Endothelial cell of umbilical vein (primary cell): ENCODE data around the gene FAM193A. TPM values are rescaled to one million over a fixed set of nuclear protein-coding genes. Genes with fewer than 3 reads are reported as not detected.

Source experiments
- BruUV-seq: library from RNA; stranded (reverse); fragments of 400-500 nt; replicated peaks from 2 replicates; lab custom pipeline; 2021; lab: Mats Ljungman, UMichigan
- CTCF ChIA-PET: fragments of 300-600, 350-600 bp; sonication (Branson Sonifier 250); formaldehyde crosslinking; loops from one replicate; lab custom pipeline; 2021; ENCODE audit warnings: antibody characterized with exemption, inconsistent platforms; lab: Charles Lee
- POLR2A ChIA-PET: fragments of 300-600, 350-600 bp; sonication (Branson Sonifier 250); formaldehyde crosslinking; loops from one replicate; lab custom pipeline; 2021; ENCODE audit warnings: antibody characterized with exemption, inconsistent platforms; lab: Charles Lee
- DNase-seq: peaks from one replicate; pipeline ENCODE4 v3.0.0-alpha.2; 2011; ENCODE audit warnings: low read depth, low spot score
- FAIRE-seq: peaks from 2 replicates; lab custom pipeline; 2011; peaks lifted over from hg19 to GRCh38; lab: Jason Lieb, UNC
- H2AFZ ChIP-seq: 2 replicates; pipeline ENCODE4 v1.6.0; 2012; ENCODE audit warnings: low read depth, low read length, control low read depth, inconsistent platforms
- H3K27ac ChIP-seq: 2 replicates; pipeline ENCODE4 v1.5.1; 2011; ENCODE audit warnings: low read depth, mild to moderate bottlenecking, control low read depth, low read length, moderate library complexity; ENCODE audit not compliant: insufficient read depth
- H3K27me3 ChIP-seq, 2 experiments: 2 replicates each; pipeline versions ENCODE4 v1.6.0 to v1.6.1; 2011; ENCODE audit warnings: low read length in 2 of 2, mixed read lengths in 1 of 2; ENCODE audit not compliant: control insufficient read depth in 2 of 2, insufficient read depth in 2 of 2
- H3K36me3 ChIP-seq, 2 experiments: 2 replicates in 1 of 2; 3 replicates in 1 of 2; pipeline ENCODE4 v1.5.1; 2011; ENCODE audit warnings: low read length in 2 of 2, mild to moderate bottlenecking in 1 of 2, moderate library complexity in 1 of 2; ENCODE audit not compliant: control insufficient read depth in 2 of 2, insufficient read depth in 2 of 2; ENCODE audit errors: extremely low read depth in 1 of 2
- H3K4me1 ChIP-seq: 3 replicates; pipeline ENCODE4 v1.5.1; 2011; ENCODE audit warnings: mild to moderate bottlenecking, low read length; ENCODE audit not compliant: control insufficient read depth, insufficient read depth; ENCODE audit errors: extremely low read depth
- H3K4me2 ChIP-seq: 2 replicates; pipeline ENCODE4 v1.6.1; 2011; ENCODE audit warnings: low read length, control low read depth, mixed read lengths; ENCODE audit not compliant: insufficient read depth
- H3K4me3 ChIP-seq, 3 experiments: fragments of 200-600 bp in 1 of 3; sonication (generic), shearing (Covaris generic) in 1 of 3; replicated peaks in 1 of 3; 2 replicates each; pipeline ENCODE4 v1.5.1; 2011 to 2016; ENCODE audit warnings: control low read depth in 3 of 3, low read length in 3 of 3, mild to moderate bottlenecking in 2 of 3, inconsistent platforms in 1 of 3, low read depth in 1 of 3, moderate library complexity in 1 of 3; ENCODE audit not compliant: insufficient read depth in 1 of 3
- H3K79me2 ChIP-seq: 2 replicates; pipeline ENCODE4 v1.6.0; 2012; ENCODE audit warnings: low read length, inconsistent platforms; ENCODE audit not compliant: control insufficient read depth, insufficient read depth
- H3K9ac ChIP-seq: replicated peaks from 2 replicates; pipeline ENCODE3; 2011; ENCODE audit warnings: low read length, control low read depth; ENCODE audit not compliant: insufficient read depth; ENCODE audit errors: extremely low read depth
- H3K9me1 ChIP-seq: replicated peaks from 3 replicates; pipeline ENCODE4 v1.6.0; 2011; ENCODE audit warnings: mild to moderate bottlenecking, low read length; ENCODE audit not compliant: control insufficient read depth, insufficient read depth; ENCODE audit errors: extremely low read depth
- H3K9me3 ChIP-seq: replicated peaks from 2 replicates; pipeline ENCODE4 v1.5.1; 2012; ENCODE audit warnings: low read length, inconsistent platforms; ENCODE audit not compliant: control insufficient read depth, insufficient read depth
- H4K20me1 ChIP-seq: replicated peaks from 2 replicates; pipeline ENCODE3; 2011; ENCODE audit warnings: mild to moderate bottlenecking, low read length; ENCODE audit not compliant: control insufficient read depth, insufficient read depth; ENCODE audit errors: extremely low read depth
- EZH2 ChIP-seq: IDR thresholded peaks from 2 replicates; pipeline ENCODE4 v1.6.1; 2012; ENCODE audit warnings: borderline replicate concordance, low read depth, mild to moderate bottlenecking, moderate library complexity, low read length, inconsistent platforms; ENCODE audit not compliant: severe bottlenecking
- FOS ChIP-seq: IDR thresholded peaks from 2 replicates; pipeline ENCODE4 v1.6.1; 2011; ENCODE audit warnings: mild to moderate bottlenecking, low read length, moderate library complexity, borderline replicate concordance; ENCODE audit not compliant: insufficient read depth
- GATA2 ChIP-seq: IDR thresholded peaks from 2 replicates; pipeline ENCODE4 v1.7.0; 2011; ENCODE audit warnings: low read depth, mild to moderate bottlenecking, moderate library complexity, mixed read lengths, low read length; ENCODE audit not compliant: insufficient read length, insufficient read depth
- JUN ChIP-seq: IDR thresholded peaks from 2 replicates; pipeline ENCODE4 v1.6.1; 2011; ENCODE audit warnings: borderline replicate concordance, low read depth; ENCODE audit not compliant: insufficient read length, insufficient read depth
- MYC ChIP-seq: IDR thresholded peaks from one replicate; pipeline ENCODE4 v1.6.1; 2011; ENCODE audit warnings: mild to moderate bottlenecking, low read depth, low read length
- POLR2A ChIP-seq: IDR thresholded peaks from 2 replicates; pipeline ENCODE4 v1.6.1; 2012; ENCODE audit warnings: low read depth, mild to moderate bottlenecking, control low read depth, low read length
- POLR2AphosphoS5 ChIP-seq: IDR thresholded peaks from 2 replicates; pipeline ENCODE4 v1.6.1; 2012; ENCODE audit warnings: low read depth, mild to moderate bottlenecking, control low read depth, low read length, moderate library complexity; ENCODE audit not compliant: insufficient read depth
- dilution Hi-C: fragments of 300-500 bp; cut with MboI; formaldehyde crosslinking; loops from one replicate; pipeline ENCODE4 v1.15.0; 2019; ENCODE audit warnings: low sequenced_read_pairs; ENCODE audit not compliant: extremely low pct_ligation_motif_present
- intact Hi-C: fragments of 100-400 bp; cut with micrococcal nuclease; formaldehyde crosslinking; loops from one replicate; pipeline ENCODE4 v1.10.0; 2022
- polyA plus RNA-seq, 4 experiments: library from polyadenylated mRNA; depleted of rRNA in 3 of 4; stranded (reverse) in 3 of 4; unstranded in 1 of 4; fragments of >200 nt; gene quantifications; 2 replicates each; pipeline versions ENCODE4 v1.2.1 to v1.2.3, GENCODE V29; 2011 to 2012; ENCODE audit warnings: missing spikeins in 1 of 4
- total RNA-seq: library from RNA; stranded (reverse); gene quantifications from 2 replicates; pipeline ENCODE4 v1.2.3, GENCODE V29; 2021
- TF ChIP-seq, protein P1 (sequence below), 2 donors: IDR thresholded peaks; 1 replicate in 1 of 2; 2 replicates in 1 of 2; pipeline ENCODE4 v1.5.1; 2011; ENCODE audit warnings: low read length in 2 of 2, mild to moderate bottlenecking in 2 of 2, moderate library complexity in 2 of 2, control low read depth in 1 of 2, inconsistent platforms in 1 of 2, low read depth in 1 of 2; ENCODE audit not compliant: insufficient read depth in 1 of 2; ENCODE audit errors: extremely low read depth in 1 of 2
- TF ChIP-seq, protein P2 (sequence below): IDR thresholded peaks from 2 replicates; pipeline ENCODE4 v1.6.1; 2011; ENCODE audit not compliant: insufficient read depth, insufficient read length

The FAM193A gene
- total and polyA plus RNA-seq, 2 donors (not counting 3 experiments of a cell fraction or from before 2014, with no cell fraction given), result 12.3 to 32.1 TPM

DNA sequence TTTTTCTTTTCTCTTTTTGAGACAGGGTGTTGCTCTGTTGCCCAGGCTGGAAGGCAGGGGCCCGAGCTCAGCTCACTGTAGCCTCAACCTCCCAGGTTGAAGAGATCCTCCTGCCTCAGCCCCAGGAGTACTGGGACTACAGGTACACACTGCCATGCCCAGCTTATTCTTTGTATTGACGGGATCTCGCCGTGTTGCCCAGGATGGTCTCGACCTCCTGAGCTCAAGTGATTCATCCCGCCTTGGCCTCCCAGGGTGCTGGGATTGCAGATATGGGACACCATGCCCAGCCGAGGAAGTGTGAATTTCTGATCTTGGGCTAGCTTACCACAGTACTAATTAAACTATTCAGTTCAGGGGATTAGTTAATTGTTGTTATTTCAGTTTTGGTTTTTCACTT is 28.6 kb upstream of the FAM193A start:
- Histone ChIP-seq H3K27me3 (no peaks in the 10 kb centered on the region), H2AFZ (no peak overlapping the region), H3K9ac (no peak overlapping the region), H3K4me2 (no peak overlapping the region), H3K36me3 (peaks cover 17 to 35% of the 10 kb centered on the region in 2 experiments), H3K27ac (no peak overlapping the region), H3K4me1 (peaks cover 2% of the 10 kb centered on the region), H4K20me1 (no peaks in the 10 kb centered on the region), H3K4me3 (no peak overlapping the region), H3K9me3 (no peaks in the 10 kb centered on the region), H3K9me1 (no peaks in the 10 kb centered on the region), H3K79me2 (peaks cover 46% of the 10 kb centered on the region)
- FAIRE-seq, result no peak
- intact Hi-C loops, result no loop called here
- dilution Hi-C loops, result no loop called here
- no peak for DNase-seq
- ChIA-PET CTCF (interaction anchor here (2.0 kb wide), 1 partner anchor 288 kb away, joined by 9 read pairs; no protein-coding TSS in a partner anchor), POLR2A (no interaction called here)
- BruUV-seq, result no TSS peak
- TF ChIP-seq POLR2A, result no peak
- TF ChIP-seq MYC, result no peak
- no peak for TF ChIP-seq JUN
- TF ChIP-seq POLR2AphosphoS5, result no peak
- TF ChIP-seq, protein P1, sequence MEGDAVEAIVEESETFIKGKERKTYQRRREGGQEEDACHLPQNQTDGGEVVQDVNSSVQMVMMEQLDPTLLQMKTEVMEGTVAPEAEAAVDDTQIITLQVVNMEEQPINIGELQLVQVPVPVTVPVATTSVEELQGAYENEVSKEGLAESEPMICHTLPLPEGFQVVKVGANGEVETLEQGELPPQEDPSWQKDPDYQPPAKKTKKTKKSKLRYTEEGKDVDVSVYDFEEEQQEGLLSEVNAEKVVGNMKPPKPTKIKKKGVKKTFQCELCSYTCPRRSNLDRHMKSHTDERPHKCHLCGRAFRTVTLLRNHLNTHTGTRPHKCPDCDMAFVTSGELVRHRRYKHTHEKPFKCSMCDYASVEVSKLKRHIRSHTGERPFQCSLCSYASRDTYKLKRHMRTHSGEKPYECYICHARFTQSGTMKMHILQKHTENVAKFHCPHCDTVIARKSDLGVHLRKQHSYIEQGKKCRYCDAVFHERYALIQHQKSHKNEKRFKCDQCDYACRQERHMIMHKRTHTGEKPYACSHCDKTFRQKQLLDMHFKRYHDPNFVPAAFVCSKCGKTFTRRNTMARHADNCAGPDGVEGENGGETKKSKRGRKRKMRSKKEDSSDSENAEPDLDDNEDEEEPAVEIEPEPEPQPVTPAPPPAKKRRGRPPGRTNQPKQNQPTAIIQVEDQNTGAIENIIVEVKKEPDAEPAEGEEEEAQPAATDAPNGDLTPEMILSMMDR (IDR thresholded peaks at IDR 0.05; ENCODE audit: extremely low read depth in 1 of 2, insufficient read depth in 1 of 2, low read depth in 1 of 2, low read length in 2 of 2), result no peak
- no peak for TF ChIP-seq FOS
- no peak for TF ChIP-seq GATA2
- TF ChIP-seq, protein P2, sequence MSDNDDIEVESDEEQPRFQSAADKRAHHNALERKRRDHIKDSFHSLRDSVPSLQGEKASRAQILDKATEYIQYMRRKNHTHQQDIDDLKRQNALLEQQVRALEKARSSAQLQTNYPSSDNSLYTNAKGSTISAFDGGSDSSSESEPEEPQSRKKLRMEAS, result no peak
- TF ChIP-seq EZH2, result no peak
